ENCODE results near the gene RFLNA.

Gene RFLNA

GRCh38 chr12:124315372-124316044 is 20.6 kb downstream of the RFLNA start:
- CTCF ChIA-PET: interaction anchor here (0.6 to 0.9 kb wide), 5 partner anchors 11 to 415 kb away, joined by 3 to 5 read pairs (median 4); no protein-coding TSS in a partner anchor
- TF ChIP-seq, protein P1, sequence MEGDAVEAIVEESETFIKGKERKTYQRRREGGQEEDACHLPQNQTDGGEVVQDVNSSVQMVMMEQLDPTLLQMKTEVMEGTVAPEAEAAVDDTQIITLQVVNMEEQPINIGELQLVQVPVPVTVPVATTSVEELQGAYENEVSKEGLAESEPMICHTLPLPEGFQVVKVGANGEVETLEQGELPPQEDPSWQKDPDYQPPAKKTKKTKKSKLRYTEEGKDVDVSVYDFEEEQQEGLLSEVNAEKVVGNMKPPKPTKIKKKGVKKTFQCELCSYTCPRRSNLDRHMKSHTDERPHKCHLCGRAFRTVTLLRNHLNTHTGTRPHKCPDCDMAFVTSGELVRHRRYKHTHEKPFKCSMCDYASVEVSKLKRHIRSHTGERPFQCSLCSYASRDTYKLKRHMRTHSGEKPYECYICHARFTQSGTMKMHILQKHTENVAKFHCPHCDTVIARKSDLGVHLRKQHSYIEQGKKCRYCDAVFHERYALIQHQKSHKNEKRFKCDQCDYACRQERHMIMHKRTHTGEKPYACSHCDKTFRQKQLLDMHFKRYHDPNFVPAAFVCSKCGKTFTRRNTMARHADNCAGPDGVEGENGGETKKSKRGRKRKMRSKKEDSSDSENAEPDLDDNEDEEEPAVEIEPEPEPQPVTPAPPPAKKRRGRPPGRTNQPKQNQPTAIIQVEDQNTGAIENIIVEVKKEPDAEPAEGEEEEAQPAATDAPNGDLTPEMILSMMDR (conservative IDR thresholded peaks at IDR 0.05; ENCODE audit: low read depth): no peak
- DNase-seq (ENCODE audit: low spot score): no peak
- POLR2A ChIA-PET (ENCODE audit: low non-redundant PET): no interaction called here
- no peak overlapping the region for H3K27ac ChIP-seq

DNA sequence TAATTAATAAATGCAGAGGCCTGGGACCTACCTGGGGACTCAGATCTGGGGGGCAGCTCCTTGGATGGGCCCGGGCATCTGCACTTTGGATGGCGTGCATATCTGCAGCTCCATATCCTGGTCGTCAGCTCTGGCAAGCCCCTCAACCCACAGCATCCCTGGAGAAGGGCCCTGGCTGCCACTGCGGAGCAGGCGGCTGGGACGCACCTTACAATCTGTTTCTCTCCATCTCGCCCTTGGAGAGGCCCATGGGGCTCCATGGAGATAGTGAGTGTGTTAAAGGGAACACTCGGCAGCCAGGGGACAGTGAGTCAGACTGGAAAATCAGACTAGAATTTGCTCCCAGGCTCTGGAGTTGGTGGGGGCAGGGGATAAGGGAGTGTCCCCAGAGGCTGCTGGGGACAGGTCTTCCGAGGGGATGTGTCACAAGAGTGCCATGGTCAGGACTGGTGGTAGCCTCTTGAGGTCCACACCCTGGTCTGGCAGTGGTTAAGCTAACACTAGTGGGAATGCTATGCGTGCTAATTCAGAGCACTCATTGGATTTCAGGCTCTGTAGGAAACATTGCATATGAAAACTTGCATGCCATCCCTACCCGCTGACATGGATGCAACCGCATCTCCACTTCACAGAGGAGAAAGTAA is 21.5 kb downstream of the RFLNA start:
- no peak overlapping the region for H3K27ac ChIP-seq
- ChIA-PET CTCF (interaction anchor here (0.6 to 0.9 kb wide), 5 partner anchors 10 to 280 kb away, joined by 3 to 6 read pairs (median 3); no protein-coding TSS in a partner anchor), POLR2A (ENCODE audit: low non-redundant PET) (no interaction called here)
- TF ChIP-seq, protein P1 (conservative IDR thresholded peaks at IDR 0.05; ENCODE audit: low read depth): no peak
- no peak for DNase-seq (ENCODE audit: low spot score)

DNA sequence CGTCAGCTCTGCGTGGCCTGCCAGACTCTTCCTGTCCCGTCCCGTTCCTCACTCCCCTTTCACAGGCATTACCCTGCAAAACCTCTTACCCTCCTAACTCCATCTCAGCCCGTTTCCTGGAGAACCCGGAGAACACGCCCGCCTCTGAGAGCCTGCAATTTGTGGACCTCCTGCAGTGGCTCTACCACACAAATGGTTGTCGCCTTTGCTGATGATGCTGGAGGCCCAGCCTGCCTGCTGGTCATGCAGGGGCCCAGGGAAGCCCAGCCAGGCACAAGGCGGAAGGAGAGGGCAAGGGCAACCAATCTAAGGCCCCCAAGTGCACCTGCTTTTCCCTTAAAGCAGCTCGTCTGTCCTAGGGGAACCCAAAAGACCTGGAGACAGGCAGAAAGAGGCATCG is 22.5 kb downstream of the RFLNA start:
- CTCF ChIA-PET: interaction anchor here (0.7 kb wide), 1 partner anchor 280 kb away, joined by 3 read pairs; no protein-coding TSS in a partner anchor
- no peak overlapping the region for H3K27ac ChIP-seq
- DNase-seq (ENCODE audit: low spot score): no peak
- POLR2A ChIA-PET (ENCODE audit: low non-redundant PET): no interaction called here
- TF ChIP-seq, protein P1 (conservative IDR thresholded peaks at IDR 0.05; ENCODE audit: low read depth): no peak

DNA sequence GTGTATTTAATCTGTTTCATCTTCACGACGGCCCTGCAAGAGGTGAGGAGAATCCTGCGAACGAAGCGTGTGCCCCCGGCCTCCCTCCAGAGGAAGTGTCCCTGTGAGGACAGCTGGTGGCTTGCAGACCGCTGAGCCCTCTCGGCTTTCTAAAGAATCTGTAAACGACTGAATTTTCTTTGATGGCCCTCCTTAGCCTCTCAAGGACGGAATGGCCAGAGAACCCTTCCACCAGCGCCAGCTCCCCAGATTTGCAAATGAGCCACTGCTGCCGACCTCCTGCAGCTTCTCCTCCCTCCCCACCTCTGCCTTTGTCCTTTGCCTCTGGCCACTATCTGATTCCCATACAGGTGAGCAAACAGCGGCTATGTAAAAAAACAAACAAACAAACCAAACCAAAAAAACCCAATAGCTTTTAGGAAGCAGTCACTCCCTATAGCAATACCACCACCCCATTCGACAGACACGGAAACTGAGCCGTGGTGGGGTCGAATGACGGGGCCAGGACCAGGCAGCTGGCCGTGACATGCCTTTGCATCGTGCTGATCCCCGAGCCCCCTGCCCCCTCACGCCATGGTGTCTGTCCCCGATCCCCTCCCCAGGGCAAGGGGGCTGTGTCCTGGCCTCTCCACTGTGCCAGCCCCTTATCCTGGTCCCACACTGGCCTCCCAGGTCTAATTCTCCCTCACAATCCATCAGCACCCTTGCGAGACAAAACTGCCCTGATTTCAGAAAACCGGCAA is 23.6 kb downstream of the RFLNA start:
- no peak for DNase-seq (ENCODE audit: low spot score)
- TF ChIP-seq, protein P1 (conservative IDR thresholded peaks at IDR 0.05; ENCODE audit: low read depth): no peak
- POLR2A ChIA-PET (ENCODE audit: low non-redundant PET): no interaction called here
- CTCF ChIA-PET: interaction anchor here (1.3 to 3.6 kb wide), 2 partner anchors 265 to 282 kb away, joined by 4 to 16 read pairs; no protein-coding TSS in a partner anchor
- H3K27ac ChIP-seq: no peak overlapping the region

- ChIA-PET POLR2A (ENCODE audit: low non-redundant PET) (no interaction called here), CTCF (interaction anchor here (1.0 to 3.6 kb wide), 4 partner anchors 255 to 283 kb away, joined by 3 to 16 read pairs (median 5); no protein-coding TSS in a partner anchor)
- H3K27ac ChIP-seq: no peak overlapping the region
- no peak for DNase-seq (ENCODE audit: low spot score)
- TF ChIP-seq, protein P1 (conservative IDR thresholded peaks at IDR 0.05; ENCODE audit: low read depth): no peak
These were observed 24.6 kb downstream of the RFLNA start for GRCh38 chr12:124319368-124320050.
